Liver (tissue), 9 donors: Measurements from ENCODE around the gene BFAR. TPM values are rescaled to one million over a fixed set of nuclear protein-coding genes. Genes with fewer than 3 reads are reported as not detected.

Experiments used
- DNase-seq: peaks from one replicate; pipeline ENCODE4 v3.0.0-alpha.2; 2017; ENCODE audit warnings: low spot score
- H3K27ac ChIP-seq, 2 donors: one replicate each; pipeline ENCODE4 v1.7.0; 2013; ENCODE audit warnings: inconsistent platforms in 2 of 2, low read length in 2 of 2, control low read depth in 1 of 2, low read depth in 1 of 2, mild to moderate bottlenecking in 1 of 2
- H3K27me3 ChIP-seq, 4 donors: one replicate each; pipeline versions ENCODE4 v1.6.1 to v1.7.0; 2013; ENCODE audit warnings: low read length in 3 of 4, inconsistent platforms in 1 of 4, mild to moderate bottlenecking in 1 of 4, moderate library complexity in 1 of 4; ENCODE audit not compliant: control insufficient read depth in 4 of 4, insufficient read depth in 4 of 4
- H3K36me3 ChIP-seq, 4 donors: one replicate each; pipeline versions ENCODE4 v1.6.1 to v1.7.0; 2013; ENCODE audit warnings: low read length in 3 of 4, mild to moderate bottlenecking in 3 of 4, low read depth in 1 of 4, moderate library complexity in 1 of 4; ENCODE audit not compliant: control insufficient read depth in 4 of 4, insufficient read depth in 3 of 4
- H3K4me1 ChIP-seq, 4 donors: one replicate each; pipeline versions ENCODE4 v1.6.1 to v1.7.0; 2013; ENCODE audit warnings: low read length in 3 of 4, mild to moderate bottlenecking in 3 of 4, moderate library complexity in 1 of 4; ENCODE audit not compliant: control insufficient read depth in 4 of 4, insufficient read depth in 4 of 4
- H3K4me3 ChIP-seq, 3 donors: one replicate each; pipeline versions ENCODE4 v1.6.1 to v1.7.0; 2013; ENCODE audit warnings: low read length in 3 of 3, control low read depth in 1 of 3, low read depth in 1 of 3, mild to moderate bottlenecking in 1 of 3
- H3K9ac ChIP-seq, 2 donors: one replicate each; pipeline ENCODE4 v1.7.0; 2013; ENCODE audit warnings: low read length in 2 of 2, mild to moderate bottlenecking in 2 of 2, moderate library complexity in 2 of 2, control low read depth in 1 of 2, low read depth in 1 of 2
- H3K9me3 ChIP-seq, 4 donors: one replicate each; pipeline versions ENCODE4 v1.6.1 to v1.7.0; 2013; ENCODE audit warnings: low read length in 3 of 4; ENCODE audit not compliant: control insufficient read depth in 4 of 4
- ATF3 ChIP-seq: IDR thresholded peaks from 2 replicates; pipeline ENCODE4 v1.6.1; 2016; ENCODE audit warnings: antibody characterized with exemption
- CTCF ChIP-seq: fragments of 150-350 bp; IDR thresholded peaks from 2 replicates; pipeline ENCODE4 v1.5.1; 2017; ENCODE audit warnings: improper control_type of control experiment, low read depth, low read length; ENCODE audit not compliant: missing input control
- EGR1 ChIP-seq, 2 donors: IDR thresholded peaks; 2 replicates each; pipeline ENCODE4 v1.6.1; 2016 to 2018; ENCODE audit warnings: antibody characterized with exemption in 2 of 2, low read depth in 2 of 2
- FOXA1 ChIP-seq: IDR thresholded peaks from 2 replicates; pipeline ENCODE4 v1.6.1; 2016; ENCODE audit warnings: antibody characterized with exemption
- FOXA2 ChIP-seq: IDR thresholded peaks from 2 replicates; pipeline ENCODE4 v1.6.1; 2016; ENCODE audit warnings: antibody characterized with exemption
- GABPA ChIP-seq, 2 donors: IDR thresholded peaks in 1 of 2; conservative IDR thresholded peaks in 1 of 2; 2 replicates each; pipeline ENCODE4 v1.6.1; 2016; ENCODE audit warnings: antibody characterized with exemption in 2 of 2, mild to moderate bottlenecking in 1 of 2, moderate library complexity in 1 of 2
- HNF4A ChIP-seq, 2 donors: conservative IDR thresholded peaks; 2 replicates each; pipeline ENCODE4 v1.6.1; 2016; ENCODE audit warnings: antibody characterized with exemption in 2 of 2, mild to moderate bottlenecking in 2 of 2
- HNF4G ChIP-seq: IDR thresholded peaks from 2 replicates; pipeline ENCODE4 v1.6.1; 2016; ENCODE audit warnings: antibody characterized with exemption
- JUND ChIP-seq, 2 donors: IDR thresholded peaks; 2 replicates each; pipeline ENCODE4 v1.6.1; 2016; ENCODE audit warnings: antibody characterized with exemption in 2 of 2
- MAX ChIP-seq: IDR thresholded peaks from 2 replicates; pipeline ENCODE4 v1.6.1; 2016; ENCODE audit warnings: antibody characterized with exemption
- NR2F2 ChIP-seq: IDR thresholded peaks from 2 replicates; pipeline ENCODE4 v1.6.1; 2016; ENCODE audit warnings: antibody characterized with exemption
- RAD21 ChIP-seq, 2 donors: IDR thresholded peaks; 2 replicates each; pipeline ENCODE4 v1.6.1; 2016; ENCODE audit warnings: antibody characterized with exemption in 2 of 2, mild to moderate bottlenecking in 2 of 2
- REST ChIP-seq: IDR thresholded peaks from 2 replicates; pipeline ENCODE4 v1.6.1; 2016; ENCODE audit warnings: antibody characterized with exemption, mild to moderate bottlenecking
- RXRA ChIP-seq, 2 donors: IDR thresholded peaks; 2 replicates each; pipeline ENCODE4 v1.6.1; 2017 to 2018; ENCODE audit warnings: antibody characterized with exemption in 2 of 2, mild to moderate bottlenecking in 1 of 2
- SP1 ChIP-seq: IDR thresholded peaks from 2 replicates; pipeline ENCODE4 v1.6.1; 2018; ENCODE audit warnings: antibody characterized with exemption, mild to moderate bottlenecking
- TAF1 ChIP-seq: conservative IDR thresholded peaks from 2 replicates; pipeline ENCODE4 v1.6.1; 2016; ENCODE audit warnings: antibody characterized with exemption, mild to moderate bottlenecking
- YY1 ChIP-seq: IDR thresholded peaks from 2 replicates; pipeline ENCODE4 v1.6.1; 2016; ENCODE audit warnings: antibody characterized with exemption, mild to moderate bottlenecking
- ZBTB33 ChIP-seq: IDR thresholded peaks from 2 replicates; pipeline ENCODE4 v1.6.1; 2016; ENCODE audit warnings: antibody characterized with exemption
- WGBS: extraction: QIAGEN DNeasy Blood & Tissue Kit; methylation state at CpG from one replicate; pipeline ENCODE4 v1.1.7; 2013; 5-methylcytosine and 5-hydroxymethylcytosine counted together
- polyA plus RNA-seq, 2 donors: library from polyadenylated mRNA; stranded (reverse) in 1 of 2; unstranded in 1 of 2; fragments of 200-250 nt in 1 of 2; fragments of >200 nt in 1 of 2; fragmentation: Nextera tagmentation in 1 of 2; extraction: Ambion mirVana in 1 of 2; gene quantifications; one replicate each; pipeline versions ENCODE4 v1.2.1 to v1.2.3, GENCODE V29; 2013 to 2015
- total RNA-seq, 2 donors: library from RNA; depleted of rRNA; stranded (reverse); fragments of >200 nt; gene quantifications; one replicate each; pipeline ENCODE4 v1.2.3, GENCODE V29; 2014
- donor health status: healthy.
- donor health status: healthy.
- donor health status: healthy.
- donor health status: healthy.
- donor health status: healthy.

BFAR gene
- total and polyA plus RNA-seq, 4 donors: 13.3 to 24.7 (median 20.3) TPM

GRCh38 chr16:14586637-14587305, 46.0 kb upstream of the BFAR start:
- Histone ChIP-seq H3K4me1 (no peaks in the 10 kb centered on the region), H3K27ac (no peak overlapping the region), H3K36me3 (peaks cover 11 to 59% (median 34%) of the 10 kb centered on the region in 4 donors), H3K4me3 (no peak overlapping the region), H3K9me3 (no peaks in the 10 kb centered on the region), H3K27me3 (no peaks in the 10 kb centered on the region), H3K9ac (no peak overlapping the region)
- no peak for DNase-seq
- WGBS: 93% methylated on average over 3 of the region's 3 CpGs
- TF ChIP-seq MAX (no peak), ZBTB33 (no peak), HNF4G (no peak), CTCF (no peak), GABPA (IDR thresholded peaks at IDR 0.05 in 1 of 2, conservative IDR thresholded peaks at IDR 0.05 in 1 of 2) (no peak), EGR1 (IDR thresholded peaks at IDR 0.05; ENCODE audit: low read depth in 2 of 2) (no peak)

- H3K27me3 ChIP-seq: no peaks in the 10 kb centered on the region
- H3K36me3 ChIP-seq: peaks cover 7 to 50% (median 32%) of the 10 kb centered on the region in 4 donors
- no peak overlapping the region for H3K27ac ChIP-seq
- H3K4me3 ChIP-seq: no peak overlapping the region
- no peaks in the 10 kb centered on the region for H3K4me1 ChIP-seq
- no peak overlapping the region for H3K9ac ChIP-seq
- TF ChIP-seq TAF1: no peak
- no peak for TF ChIP-seq ZBTB33
- no peak for TF ChIP-seq REST
- TF ChIP-seq HNF4A (conservative IDR thresholded peaks at IDR 0.05): no peak
- TF ChIP-seq MAX: no peak
- TF ChIP-seq YY1: no peak
- TF ChIP-seq GABPA (IDR thresholded peaks at IDR 0.05 in 1 of 2, conservative IDR thresholded peaks at IDR 0.05 in 1 of 2): no peak
- peak; percentile 44 to 64 for TF ChIP-seq RAD21 (IDR thresholded peaks at IDR 0.05)
- no peak for TF ChIP-seq RXRA (IDR thresholded peaks at IDR 0.05)
- TF ChIP-seq JUND (IDR thresholded peaks at IDR 0.05): no peak
- TF ChIP-seq ATF3: no peak
- no peak for TF ChIP-seq FOXA2
- peak; percentile 44 for TF ChIP-seq CTCF
- TF ChIP-seq NR2F2: no peak
- TF ChIP-seq FOXA1: no peak
- TF ChIP-seq SP1: no peak
- DNase-seq: no peak
- 67% methylated on average over 2 of the region's 2 CpGs for WGBS
- H3K9me3 ChIP-seq: no peaks in the 10 kb centered on the region
Measured at GRCh38 chr16:14600164-14600563, 32.6 kb upstream of the BFAR start.
